ENCODE data around the gene MTX1.
A peak's percentile ranks its signal among the peaks of the same experiment; 100 is the strongest.
"Not testable (repeated sequence)": the region's sequence is repeated elsewhere in the genome, so short reads cannot be mapped to it uniquely, and the experiment has no call there.

The MTX1 gene

GRCh38 chr1:155208541-155209311 is at the start of gene MTX1:
Gene MTX1 (plus strand): TSS chr1:155208695. CDS start chr1:155208805, 110 bp downstream.
- DNase-seq (ENCODE audit: low spot score): peak; percentile 95

DNA sequence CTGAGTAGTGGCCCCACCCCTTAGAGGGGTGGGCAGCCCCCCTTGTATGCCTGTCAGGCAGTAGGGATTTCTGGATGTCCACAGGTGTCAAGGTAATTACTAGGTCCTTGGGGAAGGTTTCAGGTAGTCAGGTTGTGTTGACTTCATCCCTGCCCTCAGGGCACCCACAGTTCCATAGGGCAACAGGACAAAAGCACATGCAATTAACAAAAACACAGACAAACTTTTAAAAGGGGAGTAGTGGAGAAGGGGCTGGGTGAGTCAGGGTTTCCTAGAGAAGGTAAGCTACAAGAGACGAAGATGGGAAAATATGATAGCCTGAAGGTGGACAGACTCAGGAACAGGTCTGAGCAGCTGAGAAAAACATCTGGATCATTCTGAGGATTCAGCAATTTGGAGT is 49.5 kb upstream of the MTX1 start:
- no peak for DNase-seq (ENCODE audit: low spot score)

DNA sequence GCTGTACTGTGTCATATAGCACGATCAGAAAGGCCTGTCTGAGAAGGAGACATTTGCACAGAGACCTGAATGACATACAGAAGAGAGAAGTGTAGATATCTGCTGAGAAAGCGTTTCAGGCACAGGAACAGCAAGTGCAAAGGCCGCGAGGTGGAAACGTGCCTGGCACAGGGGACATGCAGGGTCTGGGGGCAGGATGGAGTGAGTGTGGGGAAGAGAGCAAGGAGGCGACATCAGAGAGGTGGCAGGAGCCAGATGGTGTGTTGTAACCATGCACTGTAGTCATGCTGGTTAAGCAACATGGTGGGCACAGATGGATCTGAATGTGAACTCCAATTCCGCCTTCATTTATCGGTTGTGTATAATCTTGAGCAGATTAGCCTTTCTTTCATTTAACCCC is 48.4 kb upstream of the MTX1 start:
- DNase-seq (ENCODE audit: low spot score): no peak

DNA sequence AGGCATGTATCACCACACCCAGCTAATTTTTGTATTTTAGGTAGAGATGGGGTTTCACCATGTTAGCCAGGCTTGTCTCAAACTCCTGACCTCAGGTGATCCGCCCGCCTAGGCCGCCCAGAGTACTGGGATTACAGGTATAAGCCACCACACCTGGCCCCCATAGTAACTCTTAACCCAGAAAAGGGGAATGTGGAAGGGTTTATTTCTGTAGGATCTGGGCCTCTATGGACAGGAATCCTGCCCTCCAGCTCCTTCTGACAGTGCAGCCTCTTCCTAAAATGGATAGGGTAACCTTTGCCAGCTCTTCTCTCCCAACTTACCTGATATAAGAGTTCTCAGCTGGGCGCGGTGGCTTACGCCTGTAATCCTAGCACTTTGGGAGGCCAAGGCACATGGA is 45.9 kb upstream of the MTX1 start:
- not testable (repeated sequence) for DNase-seq (ENCODE audit: low spot score)

DNA sequence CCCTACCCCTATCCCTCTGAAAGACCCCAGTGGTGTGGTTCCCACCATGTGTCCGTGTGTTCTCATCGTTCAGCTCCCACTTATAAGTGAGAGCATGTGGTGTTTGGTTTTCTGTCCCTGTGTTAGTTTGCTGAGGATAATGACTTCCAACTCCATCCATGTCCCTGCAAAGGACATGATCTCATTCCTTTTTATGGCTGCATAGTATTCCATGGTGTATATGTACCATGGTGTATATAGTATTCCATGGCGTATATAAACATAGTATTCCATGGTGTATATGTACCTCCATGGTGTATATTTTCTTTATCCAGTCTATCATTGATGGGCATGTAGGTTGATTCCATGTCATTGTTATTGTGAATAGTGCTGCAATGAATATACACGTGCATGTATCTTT is 44.7 kb upstream of the MTX1 start:
- DNase-seq (ENCODE audit: low spot score): not testable (repeated sequence)

DNA sequence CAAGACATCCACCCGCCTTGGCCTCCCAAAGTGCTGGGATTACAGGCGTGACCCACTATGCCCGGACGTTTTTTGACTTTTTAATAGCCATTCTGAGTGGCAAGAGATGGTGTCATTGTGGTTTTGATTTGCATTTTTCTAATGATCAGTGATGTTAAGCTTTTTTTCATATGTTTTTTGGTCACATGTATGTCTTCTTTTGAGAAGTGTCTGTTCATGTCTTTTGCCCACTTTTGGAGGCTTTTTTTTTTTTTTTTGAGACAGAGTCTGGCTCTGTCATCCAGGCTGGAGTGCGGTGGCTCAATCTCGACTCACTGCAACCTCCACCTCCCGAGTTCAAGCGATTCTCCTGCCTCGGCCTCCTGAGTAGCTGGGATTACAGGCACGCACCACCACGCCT is 43.9 kb upstream of the MTX1 start:
- DNase-seq (ENCODE audit: low spot score): peak; percentile 36

DNA sequence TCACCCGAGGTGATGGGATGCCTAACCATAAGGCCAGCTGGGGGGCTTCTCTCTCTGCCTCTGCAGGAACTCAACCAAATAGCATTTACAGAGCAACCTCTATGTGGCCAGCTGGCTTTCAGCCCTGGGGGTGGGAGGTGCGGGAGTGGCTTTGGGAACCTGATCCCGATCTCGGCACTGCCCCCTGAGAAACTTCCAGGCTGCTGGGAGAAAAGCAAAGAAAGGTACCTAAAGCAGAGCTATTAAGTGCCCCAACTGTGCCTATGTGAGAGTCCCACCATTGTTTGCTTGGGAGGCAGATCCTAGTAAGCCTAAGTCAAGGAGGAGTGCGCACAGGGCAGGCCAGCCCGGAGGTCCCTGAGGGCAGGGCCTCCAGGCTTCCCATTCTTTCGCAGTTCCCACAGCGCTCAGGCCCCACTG is 42.4 kb upstream of the MTX1 start:
- DNase-seq (ENCODE audit: low spot score): no peak

- DNase-seq (ENCODE audit: low spot score): peak; percentile 84
These were observed 41.9 kb upstream of the MTX1 start for GRCh38 chr1:155166471-155167165.

DNA sequence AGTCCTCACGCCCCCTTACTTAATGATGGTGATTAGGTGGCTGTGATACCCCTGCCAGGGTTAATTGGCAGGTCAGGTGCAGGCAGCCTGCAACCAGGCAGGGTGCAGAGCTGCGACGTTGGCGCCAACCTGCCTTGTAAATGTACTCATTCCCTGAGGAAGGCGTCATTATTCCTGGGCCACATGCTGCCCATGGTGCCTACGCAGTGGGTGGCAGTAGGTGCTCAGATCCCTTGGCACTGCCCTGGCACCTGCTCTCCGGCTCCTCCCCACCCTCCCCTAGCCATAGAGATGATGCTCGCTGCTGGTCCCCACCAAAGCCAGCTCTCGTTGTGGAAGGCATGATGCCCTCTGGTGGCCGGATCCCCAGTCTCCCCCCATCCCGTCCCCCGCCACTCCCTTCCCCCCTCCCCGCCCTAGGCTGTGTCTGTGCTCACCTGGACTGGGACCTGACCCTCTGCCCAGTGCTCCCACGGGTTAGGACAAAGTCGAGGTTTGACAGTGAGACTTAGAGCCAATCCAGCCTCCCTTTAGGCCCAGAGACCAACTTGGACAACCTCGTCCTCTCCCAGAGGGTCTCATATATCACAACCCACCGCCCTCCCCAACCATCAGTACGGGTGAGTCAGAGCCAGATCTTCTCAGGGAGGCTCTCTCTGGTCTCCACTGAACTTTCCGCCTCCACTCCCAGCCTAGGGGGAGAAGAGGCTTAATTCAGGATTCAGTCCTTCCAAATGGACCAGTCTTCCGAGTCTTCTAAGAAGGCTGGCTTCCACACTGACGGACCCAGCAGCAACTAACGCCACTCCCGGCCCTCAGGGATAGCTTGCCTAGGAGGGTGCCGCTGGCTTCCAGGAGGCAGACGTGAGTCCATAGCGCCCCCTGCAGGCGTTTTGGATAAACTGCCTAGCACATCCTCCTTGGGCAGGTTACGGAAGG is 41.1 kb upstream of the MTX1 start:
- DNase-seq (ENCODE audit: low spot score): peak; percentile 96

- not testable (repeated sequence) for DNase-seq (ENCODE audit: low spot score)
These were observed 40.4 kb upstream of the MTX1 start for GRCh38 chr1:155168105-155168445.

- no peak for DNase-seq (ENCODE audit: low spot score)
These were observed 39.9 kb upstream of the MTX1 start for GRCh38 chr1:155168456-155169210.

GRCh38 chr1:155169541-155169940 is 39.0 kb upstream of the MTX1 start:
- no peak for DNase-seq (ENCODE audit: low spot score)

DNA sequence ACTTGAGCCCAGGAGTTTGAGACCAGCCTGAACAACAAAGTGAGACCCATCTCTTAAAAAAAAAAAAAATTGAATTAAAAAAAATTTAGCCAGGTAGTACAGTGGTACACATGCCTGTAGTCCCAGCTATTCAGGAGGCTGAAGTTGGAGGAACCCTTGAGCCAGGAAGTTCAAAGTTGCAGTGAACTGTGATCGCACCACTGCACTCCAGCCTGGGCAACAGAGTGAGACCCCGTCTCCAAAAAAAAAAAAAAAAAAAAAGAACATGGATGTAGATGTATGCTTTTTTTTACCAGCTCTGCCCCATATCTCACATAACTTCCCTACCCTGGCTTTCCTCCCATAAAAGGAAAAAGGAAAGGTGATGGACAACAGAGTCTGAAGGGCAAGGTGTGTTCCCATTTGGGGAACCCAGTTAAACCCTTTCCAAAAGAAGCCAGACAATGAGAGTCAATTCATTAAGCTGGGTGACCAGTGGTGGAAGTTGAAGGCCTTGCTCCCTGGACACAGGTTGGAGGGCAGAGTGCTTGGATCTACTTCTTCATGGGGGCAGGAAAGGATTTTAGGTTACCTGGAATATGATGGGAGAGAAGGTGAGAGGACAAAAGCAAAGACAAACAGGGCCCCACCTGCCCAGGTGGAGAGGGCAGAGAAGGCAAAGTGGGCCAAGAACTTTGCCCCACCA is 38.3 kb upstream of the MTX1 start:
- DNase-seq (ENCODE audit: low spot score): no peak

GRCh38 chr1:155170806-155171205 is 37.7 kb upstream of the MTX1 start:
- DNase-seq (ENCODE audit: low spot score): no peak

DNA sequence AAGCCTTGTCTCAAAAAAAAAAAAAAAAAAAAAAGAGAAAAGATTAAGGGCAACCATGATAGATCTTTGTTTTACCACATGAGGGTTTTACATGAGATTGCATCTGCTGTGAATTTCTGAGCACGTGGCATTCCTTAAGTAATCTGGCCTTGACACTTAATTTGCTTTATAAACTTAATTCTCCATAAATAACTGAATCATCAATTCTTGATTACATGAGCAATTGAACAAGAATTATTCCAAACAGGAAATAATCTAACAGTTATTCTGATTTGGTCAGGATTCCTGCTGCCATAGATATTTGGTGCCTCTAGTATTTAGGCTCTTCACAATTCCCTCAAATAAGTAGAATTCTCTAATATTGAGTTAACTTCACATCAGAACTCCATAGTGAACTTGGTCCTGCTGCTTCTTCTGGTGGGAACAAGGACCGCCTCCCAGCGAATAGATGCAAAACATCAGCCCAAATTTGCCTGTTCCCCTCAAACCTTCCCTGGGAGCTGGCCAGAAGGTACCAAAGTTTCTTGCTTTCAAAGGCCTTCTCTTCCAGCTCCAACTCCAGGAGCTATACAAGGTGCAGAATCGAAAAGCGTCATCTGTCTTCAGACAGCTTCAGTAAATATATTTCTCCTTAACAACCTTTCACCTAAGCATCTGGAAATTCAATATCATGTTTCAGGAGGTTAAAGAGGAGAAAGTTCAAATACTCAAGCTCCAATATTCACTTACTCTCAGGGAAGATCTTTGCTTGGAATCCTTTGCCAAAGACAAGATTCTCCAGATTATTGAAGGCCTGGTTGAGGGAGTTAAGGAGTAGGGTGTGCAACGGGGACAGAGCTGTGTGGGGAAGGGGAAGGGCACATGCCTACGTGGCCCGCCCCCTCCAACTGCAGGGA is 36.4 kb upstream of the MTX1 start:
- no peak for DNase-seq (ENCODE audit: low spot score)

DNA sequence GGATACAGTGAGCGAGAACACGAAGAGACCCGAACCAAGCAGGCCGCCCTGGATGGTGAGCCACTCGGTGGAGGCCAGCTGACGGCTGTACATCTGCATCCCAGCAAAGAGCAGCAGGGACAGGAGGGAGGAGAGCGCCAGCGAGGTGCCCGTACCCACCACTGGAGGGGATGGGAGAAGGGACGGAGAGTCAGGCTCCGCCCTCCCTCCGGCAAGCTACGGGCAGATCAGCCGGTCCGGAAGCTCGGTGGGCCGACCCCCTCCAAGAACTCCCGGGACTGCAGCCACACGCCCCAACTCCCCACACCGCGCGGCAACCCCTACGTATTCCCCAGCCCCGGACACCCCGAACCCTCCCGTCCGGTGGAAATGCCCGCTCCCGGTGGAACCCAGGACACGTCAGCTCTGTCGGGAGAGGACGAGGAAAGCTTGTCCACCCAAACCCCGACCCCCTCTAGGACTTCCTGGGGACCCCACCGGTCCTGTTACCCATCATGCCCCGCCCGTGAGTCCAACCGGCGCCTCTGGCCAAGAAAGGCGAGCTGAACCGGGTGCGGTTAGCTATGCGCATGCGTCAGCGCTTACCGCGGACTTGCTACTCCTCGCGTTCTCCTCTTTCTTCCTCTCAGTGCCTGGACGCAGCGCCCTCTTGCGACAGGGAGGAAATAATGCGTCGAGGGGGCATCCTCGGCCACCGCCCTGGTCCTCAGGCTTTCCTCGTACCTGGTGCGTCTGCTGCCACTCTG is 35.6 kb upstream of the MTX1 start, which contains the start of gene KRTCAP2:
Gene KRTCAP2 (minus strand): TSS at position 573 of the 746 bp plus-strand sequence. CDS start 80 bp downstream, at position 493.
- DNase-seq (ENCODE audit: low spot score): peak; percentile 99

DNA sequence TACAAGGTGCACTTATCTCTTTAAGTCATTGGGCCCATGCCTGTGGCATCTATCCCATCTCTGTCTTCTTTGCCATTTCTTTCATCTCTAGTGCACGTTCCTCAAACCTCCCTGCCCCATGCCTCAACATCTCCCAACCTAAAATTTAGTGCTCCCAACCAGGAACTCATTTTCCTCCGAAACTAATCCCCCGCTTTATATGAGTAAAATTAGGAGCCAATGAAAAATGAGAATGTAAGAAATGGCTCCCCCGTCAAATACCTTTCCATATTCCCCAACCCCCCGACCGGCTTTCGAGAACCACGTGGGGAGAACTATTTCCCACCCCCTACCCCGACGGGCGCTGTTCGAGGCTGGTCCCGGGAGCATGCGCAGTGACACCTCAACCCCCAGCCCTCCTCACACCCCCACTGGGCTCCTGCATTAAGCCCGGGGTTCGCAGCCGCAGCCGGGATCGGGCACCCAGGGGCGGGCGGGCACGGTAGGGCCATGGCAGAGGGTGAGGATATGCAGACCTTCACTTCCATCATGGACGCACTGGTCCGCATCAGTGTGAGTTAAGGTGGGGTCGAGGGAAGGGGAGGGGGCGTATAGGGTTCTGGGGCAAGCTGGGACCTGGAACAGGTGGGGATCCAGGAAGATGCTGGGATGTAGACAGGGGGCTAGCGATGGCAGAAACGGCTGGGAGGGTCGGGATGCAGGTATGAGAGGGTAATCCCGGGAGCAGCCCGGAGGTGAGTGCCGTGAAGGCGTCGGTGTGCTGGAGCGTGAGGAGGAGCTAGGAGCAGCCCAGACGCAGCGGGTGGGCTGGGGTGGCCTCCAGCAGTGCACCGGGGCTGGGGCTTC is 34.8 kb upstream of the MTX1 start, which contains the start of gene TRIM46:
Gene TRIM46 (plus strand): TSS at position 372 of the 846 bp plus-strand sequence. CDS start 118 bp downstream, at position 490.
- peak; percentile 78 for DNase-seq (ENCODE audit: low spot score)
